NCI-H226 (cell line): ENCODE data around the gene P3H2.
"Not testable (repeated sequence)": the region's sequence is repeated elsewhere in the genome, so short reads cannot be mapped to it uniquely, and the experiment has no call there.

Source experiments
- DNase-seq: peaks from one replicate; pipeline ENCODE4 v3.0.0-alpha.2; 2015

The P3H2 gene

DNA sequence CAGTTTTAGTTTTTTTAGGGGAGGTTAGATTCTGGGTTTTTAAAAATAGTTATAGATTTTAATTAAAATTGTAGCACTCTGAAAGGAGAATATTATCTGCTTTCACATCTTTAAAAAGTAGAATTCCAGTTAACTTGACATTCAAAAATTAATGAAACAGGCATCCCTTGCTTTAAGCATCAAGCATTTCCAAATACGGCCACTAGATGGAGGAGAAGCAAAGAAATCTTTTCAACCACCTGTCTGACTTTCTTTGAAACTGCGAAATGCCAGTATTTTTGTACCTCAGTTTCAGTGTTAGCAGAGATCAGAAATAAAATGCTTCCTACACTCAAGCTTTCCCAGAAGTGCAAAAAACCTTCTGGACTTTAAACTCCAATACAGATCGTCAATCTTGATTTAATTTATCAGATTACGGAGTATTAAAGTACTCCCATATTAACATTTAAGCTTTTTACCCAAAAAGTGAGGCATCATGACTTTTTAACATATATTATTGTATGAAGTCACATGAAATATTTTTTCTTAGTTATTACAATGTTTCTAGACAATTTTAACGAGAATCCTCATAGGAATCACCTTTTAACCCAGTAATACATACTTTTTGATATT lies 153.3 kb downstream of the P3H2 start:
- DNase-seq = peak; percentile 20

DNA sequence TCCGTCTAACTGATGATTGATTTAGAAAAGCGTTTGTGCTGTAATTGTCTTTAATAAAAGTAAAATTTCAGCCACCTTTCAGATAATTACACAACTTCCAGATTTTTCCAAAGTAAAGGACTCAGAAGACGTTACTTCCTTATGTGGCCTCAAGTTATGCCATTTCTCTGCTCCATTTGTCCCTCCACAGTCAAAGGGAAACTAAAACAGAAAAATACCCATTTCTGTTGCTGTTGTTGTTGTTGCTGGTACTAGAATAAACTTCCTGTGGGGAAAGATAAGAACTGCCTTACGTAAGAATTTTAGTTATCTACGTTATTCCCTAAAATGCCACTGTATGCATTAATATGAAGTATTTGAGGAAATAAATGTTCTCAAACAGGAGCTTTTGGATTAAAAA lies 153.9 kb downstream of the P3H2 start:
- DNase-seq = no peak

GRCh38 chr3:189964623-189965332 lies 155.9 kb downstream of the P3H2 start:
- DNase-seq = no peak

GRCh38 chr3:189962466-189962865 lies 158.2 kb downstream of the P3H2 start:
- DNase-seq = no peak

DNA sequence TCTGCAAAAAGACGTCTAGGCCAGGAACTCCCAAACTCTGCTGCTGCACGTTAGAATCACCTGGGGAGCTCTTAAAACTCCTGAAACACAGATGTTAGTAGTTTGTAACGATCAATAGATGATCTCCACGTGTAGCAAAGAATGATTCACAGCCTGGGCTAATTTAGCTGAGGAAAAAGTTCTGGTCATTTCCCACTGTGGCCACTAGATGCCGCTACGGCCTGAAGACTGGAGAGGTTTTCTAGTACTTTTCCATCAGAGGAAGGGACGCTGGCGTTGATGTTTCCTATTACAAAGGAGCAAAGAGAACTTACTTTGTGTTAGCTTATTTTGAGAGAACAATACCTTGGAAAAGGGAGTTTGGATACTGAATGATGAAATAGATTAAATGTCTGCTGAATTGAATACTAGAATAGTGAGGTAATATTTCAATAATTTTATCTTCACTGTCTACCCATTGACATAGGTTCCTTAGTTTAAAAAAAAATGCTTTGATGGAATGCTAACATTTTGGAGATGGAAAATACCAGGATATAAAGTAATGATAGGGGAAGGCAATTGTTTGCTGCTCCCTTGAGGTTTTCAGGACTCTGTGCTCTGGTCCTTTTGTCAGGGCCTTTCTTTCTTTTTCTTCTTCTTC lies 159.1 kb downstream of the P3H2 start:
- peak; percentile 52 for DNase-seq

DNA sequence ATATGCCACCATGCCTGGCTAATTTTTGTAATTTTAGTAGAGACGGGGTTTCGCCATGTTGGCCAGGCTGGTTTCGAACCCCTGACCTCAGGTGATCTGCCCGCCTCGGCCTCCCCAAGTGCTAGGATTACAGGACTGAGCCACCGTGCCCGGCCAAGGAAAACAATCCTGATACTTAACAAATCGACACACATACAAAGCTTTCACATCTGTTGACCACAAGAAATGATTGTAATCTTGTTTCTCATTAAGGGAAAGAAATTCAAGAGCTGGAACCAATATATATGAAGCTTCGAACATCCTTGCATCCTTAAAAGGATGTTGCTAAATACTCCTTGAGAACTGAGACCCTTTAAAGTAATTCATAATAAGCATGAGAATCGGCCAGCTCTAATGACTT lies 159.6 kb downstream of the P3H2 start:
- DNase-seq = not testable (repeated sequence)

DNA sequence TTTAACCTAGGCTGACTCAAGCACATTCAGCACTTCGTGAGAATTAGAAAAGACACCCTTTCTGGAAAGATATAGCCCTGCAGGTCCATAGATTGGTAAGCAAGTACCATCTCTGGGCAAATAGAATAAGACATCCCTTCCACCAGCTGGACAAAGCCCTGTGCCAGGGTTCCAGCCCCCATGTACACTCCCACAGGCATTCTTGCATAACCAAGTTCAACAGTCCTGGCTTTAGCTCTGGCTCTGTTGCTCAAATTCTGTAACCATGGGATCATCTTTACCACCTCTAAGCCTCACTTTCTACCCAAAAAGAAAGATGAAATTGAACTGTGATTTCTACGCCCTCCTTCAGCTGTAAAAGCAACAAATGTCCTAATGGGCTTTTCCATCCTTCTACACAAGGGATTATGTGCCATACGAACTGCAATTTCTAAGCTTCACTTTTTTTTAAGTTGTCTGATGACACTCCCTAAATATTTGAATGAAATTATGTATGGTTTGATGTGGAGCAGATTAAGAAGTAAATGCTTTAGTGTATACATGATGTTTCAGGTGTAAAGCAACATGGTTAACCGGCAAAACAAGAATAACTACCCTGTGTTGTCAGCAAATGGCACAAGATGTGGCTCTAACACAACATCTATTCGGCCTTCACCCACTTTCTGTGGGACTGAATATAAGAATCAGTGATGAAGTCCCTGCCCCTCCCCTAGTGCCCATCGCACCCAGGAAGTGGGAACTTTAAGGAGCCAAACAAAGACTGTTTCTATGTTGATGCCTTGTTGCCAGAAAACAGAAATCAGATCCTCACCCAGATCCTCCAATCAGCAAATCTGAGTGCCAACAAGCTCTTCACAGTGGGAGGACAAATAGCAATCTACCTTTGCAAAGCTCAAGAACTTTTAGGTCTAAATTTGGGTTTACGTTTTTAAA lies 165.7 kb downstream of the P3H2 start:
- DNase-seq = peak; percentile 62

GRCh38 chr3:189953551-189953950 lies 167.1 kb downstream of the P3H2 start:
- no peak for DNase-seq

DNA sequence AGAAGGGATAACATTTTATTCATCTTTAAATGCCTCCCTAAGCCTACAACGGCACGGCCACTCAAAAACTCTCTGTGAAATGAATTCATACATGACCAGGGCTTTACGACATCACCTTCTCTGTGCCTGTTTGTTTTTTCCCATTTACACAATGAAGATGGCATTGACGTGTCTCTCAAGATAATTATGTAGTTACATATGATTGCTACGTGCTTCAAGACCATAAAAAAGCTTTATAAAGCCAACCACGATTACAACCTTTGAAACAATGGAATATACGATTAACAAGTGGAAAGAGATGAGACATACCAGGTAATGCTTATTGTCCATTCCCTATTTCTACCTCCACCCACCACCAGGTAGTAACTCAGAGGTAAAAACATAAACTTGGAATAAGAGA lies 168.4 kb downstream of the P3H2 start:
- DNase-seq = no peak

DNA sequence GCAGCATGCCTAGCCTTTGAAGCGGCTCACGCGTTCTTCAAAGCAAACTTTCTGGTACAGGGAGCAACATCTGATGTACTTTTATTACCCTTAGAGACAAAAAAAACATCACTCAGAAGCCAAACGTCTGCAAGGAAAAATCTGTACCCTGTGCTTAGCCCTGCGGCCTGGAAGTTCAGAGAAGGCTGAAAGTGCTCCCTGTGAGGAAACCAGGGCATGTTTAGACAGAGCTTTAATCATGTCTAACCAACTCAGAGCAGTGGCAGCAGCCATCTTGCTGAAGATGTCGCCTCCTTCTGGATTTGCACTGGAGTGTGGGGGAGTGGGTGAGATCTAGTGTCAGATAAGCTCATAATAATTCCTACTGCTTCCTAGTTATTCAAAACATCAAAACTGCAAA lies 170.4 kb downstream of the P3H2 start:
- no peak for DNase-seq

- DNase-seq = no peak
These were observed 171.1 kb downstream of the P3H2 start for GRCh38 chr3:189949580-189949979.

- DNase-seq = no peak
These were observed 172.0 kb downstream of the P3H2 start for GRCh38 chr3:189948724-189949045.

GRCh38 chr3:189947948-189948723 lies 172.6 kb downstream of the P3H2 start:
- DNase-seq = peak; percentile 31

DNA sequence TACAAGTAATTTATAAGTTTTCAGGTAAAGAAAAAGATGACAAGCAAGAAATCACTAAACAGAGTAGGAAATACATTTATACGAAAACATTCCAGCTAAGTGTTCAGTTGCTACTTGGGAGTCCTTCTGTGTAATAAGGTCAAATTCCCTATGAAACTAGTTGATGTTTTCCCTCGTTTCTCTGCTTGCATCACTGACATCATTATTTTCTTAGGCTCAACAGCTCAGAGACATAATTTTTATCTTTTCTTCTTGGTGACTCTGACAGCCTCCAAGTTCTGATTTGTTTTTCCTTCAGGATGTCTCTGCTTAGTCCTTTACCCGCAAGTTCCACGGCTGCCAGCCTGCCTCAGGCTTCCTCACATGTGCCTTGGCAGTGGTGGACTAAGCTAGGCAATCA lies 173.6 kb downstream of the P3H2 start:
- no peak for DNase-seq

DNA sequence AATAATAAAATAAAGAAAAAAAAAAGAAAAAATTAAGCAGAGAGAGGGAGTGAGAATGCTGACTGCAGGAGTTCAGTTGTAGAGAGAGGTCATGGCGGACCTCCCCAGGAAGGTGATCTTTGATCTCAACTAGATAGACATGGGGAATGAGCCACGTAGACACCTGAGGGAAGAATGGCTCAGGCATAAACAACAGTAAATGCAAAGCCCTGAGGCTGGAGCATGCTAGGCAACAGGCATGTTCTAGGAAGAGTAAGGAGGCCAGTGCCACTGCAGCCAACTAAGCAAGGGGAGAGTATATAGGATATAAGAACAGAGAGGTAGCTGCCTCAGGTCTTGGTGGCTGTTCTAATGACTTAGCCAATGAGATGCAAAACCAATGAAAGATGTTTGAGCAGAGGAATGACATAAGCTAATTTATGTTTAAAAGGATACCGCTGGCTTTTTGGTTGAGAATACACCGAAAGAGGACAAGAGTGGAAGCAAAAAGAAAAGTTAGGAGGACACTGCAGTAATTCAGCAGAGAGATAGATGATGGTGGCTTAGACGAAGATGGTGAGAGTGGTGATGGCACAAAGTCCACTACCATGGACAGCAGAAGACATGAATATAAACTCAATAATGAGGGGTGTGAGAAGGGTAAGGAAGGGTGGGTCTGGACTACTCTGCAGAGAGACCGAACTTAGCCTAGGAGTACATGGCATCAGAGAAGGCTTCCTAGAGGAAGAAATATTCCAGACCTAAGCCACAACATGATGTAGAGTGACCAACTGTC lies 174.6 kb downstream of the P3H2 start:
- DNase-seq = no peak

- no peak for DNase-seq
These were observed 176.2 kb downstream of the P3H2 start for GRCh38 chr3:189944285-189945145.

DNA sequence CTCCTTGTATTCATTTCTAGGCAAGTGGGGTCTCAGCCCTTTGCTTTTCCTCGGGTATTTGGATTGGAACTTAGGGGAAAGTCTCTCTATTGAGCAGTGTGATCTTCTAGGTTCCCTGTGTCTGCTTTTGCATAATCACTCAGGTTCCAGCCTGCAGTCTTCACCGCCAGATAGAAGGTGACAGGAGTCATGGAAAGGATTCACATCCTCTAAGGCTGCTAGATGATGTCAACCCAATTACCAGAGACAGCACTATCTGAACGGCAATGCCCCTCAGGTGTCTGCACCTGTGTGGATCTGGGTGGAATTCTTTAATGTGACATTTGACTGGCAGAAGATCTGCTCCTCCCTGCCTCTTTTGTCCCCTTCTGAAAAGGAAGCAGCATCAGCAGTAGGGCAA lies 177.7 kb downstream of the P3H2 start:
- no peak for DNase-seq

- DNase-seq = peak; percentile 44
These were observed 179.0 kb downstream of the P3H2 start for GRCh38 chr3:189941679-189942078.

DNA sequence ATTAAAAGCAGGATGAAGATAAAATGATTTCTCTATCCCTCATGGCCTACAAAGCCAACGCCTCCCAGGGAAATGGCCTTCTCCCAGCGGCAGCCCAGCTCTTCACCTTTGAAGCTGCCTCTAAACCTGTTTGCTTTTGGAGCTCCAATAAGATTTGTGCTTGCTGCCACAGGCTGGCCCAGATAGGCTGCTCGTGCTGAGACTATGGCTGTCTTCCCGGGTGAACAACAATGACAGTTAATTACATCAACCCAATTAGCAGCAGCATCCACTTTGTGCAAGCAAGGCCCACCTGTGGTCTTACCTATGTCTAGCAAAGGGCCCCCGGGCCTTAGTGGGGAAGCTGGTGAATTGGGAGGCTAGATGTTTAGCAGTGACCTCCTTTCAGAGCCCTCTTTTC lies 179.6 kb downstream of the P3H2 start:
- DNase-seq = no peak

DNA sequence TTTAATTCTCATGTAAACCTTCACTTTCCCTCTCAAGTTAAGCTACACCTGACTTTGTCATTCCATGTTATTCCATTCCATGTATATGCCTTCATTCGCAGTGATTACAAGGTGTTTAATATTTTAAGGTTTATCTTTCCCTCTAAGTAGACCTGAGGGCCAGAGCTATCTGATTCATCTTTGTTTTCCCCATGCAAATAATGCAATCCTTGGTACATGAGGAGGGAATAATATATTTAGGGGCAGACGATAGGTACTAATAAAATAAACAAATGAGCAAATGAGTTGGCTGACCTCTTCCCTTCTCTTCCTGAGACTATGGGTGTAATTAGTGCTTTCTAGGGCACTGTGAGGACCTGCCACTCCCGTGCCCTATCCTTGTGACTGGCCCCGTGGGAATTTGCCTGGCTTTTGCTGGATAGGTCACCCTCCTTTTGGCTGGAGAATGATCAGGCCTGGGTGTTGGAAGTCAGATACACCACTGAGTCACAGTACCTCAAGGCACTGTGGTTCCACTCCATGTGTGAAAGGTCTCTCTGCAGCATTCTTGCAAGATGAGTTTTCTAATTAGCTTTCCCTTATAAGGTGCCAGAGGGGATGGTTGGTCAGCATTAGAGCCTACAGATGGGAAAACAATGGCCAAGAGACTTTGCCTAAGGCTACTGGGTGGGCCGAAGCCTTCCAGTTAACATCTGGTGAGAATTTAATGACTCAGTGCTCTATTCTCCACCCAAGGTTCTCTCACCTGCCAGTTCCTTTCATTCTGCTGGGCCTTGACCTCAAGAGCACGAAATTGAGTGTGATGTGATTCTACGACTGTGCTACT lies 183.2 kb downstream of the P3H2 start:
- DNase-seq = peak; percentile 99
